WTC11 (cell line): ENCODE data around the gene RABGEF1. TPM values are rescaled to one million over a fixed set of nuclear protein-coding genes. Genes with fewer than 3 reads are reported as not detected.

Source experiments
- ATAC-seq: fragments of 200-7000 bp; cut with Tn5 transposase; 2 replicates; pipeline ENCODE4 v1.10.0; 2021; ENCODE audit warnings: mild to moderate bottlenecking, moderate library complexity
- CTCF ChIA-PET: fragments of 300-600 bp; sonication (Branson Sonifier 250); formaldehyde crosslinking; loops from one replicate; lab custom pipeline; 2021; ENCODE audit warnings: antibody characterized with exemption; lab: Charles Lee
- POLR2A ChIA-PET: fragments of 350-600 bp; sonication (Branson Sonifier 250); formaldehyde crosslinking; loops from one replicate; lab custom pipeline; 2021; ENCODE audit warnings: antibody characterized with exemption; lab: Charles Lee
- DNase-seq: peaks from one replicate; pipeline ENCODE4 v3.0.0; 2021; ENCODE audit warnings: low spot score
- H3K27ac Mint-ChIP-seq: 2 replicates; pipeline ENCODE4 v1.8.0; 2021; ENCODE audit warnings: mixed read lengths
- H3K27me3 Mint-ChIP-seq: 2 replicates; pipeline ENCODE4 v1.8.0; 2021; ENCODE audit warnings: low read depth, mild to moderate bottlenecking, moderate library complexity, mixed read lengths
- H3K36me3 Mint-ChIP-seq: 2 replicates; pipeline ENCODE4 v1.8.0; 2021; ENCODE audit warnings: mixed read lengths
- H3K4me1 Mint-ChIP-seq: 2 replicates; pipeline ENCODE4 v1.8.0; 2022; ENCODE audit warnings: mixed read lengths
- H3K4me3 Mint-ChIP-seq: 2 replicates; pipeline ENCODE4 v1.8.0; 2021; ENCODE audit warnings: mild to moderate bottlenecking, moderate library complexity, mixed read lengths
- H3K9me3 Mint-ChIP-seq: 2 replicates; pipeline ENCODE4 v1.8.0; 2021; ENCODE audit warnings: mixed read lengths
- CREB1 ChIP-seq: sonication (generic); formaldehyde crosslinking; IDR thresholded peaks from 2 replicates; pipeline ENCODE4 v1.8.0; 2023; ENCODE audit warnings: mild to moderate bottlenecking, missing genetic modification reagents
- NFATC4 ChIP-seq: fragments of 250-450 bp; sonication (Bioruptor Pico); IDR thresholded peaks from 2 replicates; pipeline ENCODE4 v1.9.0; 2021; ENCODE audit warnings: mild to moderate bottlenecking
- NR1H2 ChIP-seq: sonication (generic); formaldehyde crosslinking; IDR thresholded peaks from 2 replicates; pipeline ENCODE4 v1.9.0; 2021; ENCODE audit warnings: mild to moderate bottlenecking, moderate library complexity, missing genetic modification reagents
- SMAD3 ChIP-seq: sonication (generic); formaldehyde crosslinking; IDR thresholded peaks from 2 replicates; pipeline ENCODE4 v1.8.0; 2022; ENCODE audit warnings: missing genetic modification reagents, mild to moderate bottlenecking, borderline replicate concordance
- SMAD4 ChIP-seq: sonication (generic); formaldehyde crosslinking; IDR thresholded peaks from 2 replicates; pipeline ENCODE4 v1.8.0; 2022; ENCODE audit warnings: mild to moderate bottlenecking, missing genetic modification reagents
- ZBTB21 ChIP-seq: sonication (generic); formaldehyde crosslinking; IDR thresholded peaks from 2 replicates; pipeline ENCODE4 v1.8.1; 2023; ENCODE audit warnings: mild to moderate bottlenecking, missing genetic modification reagents, borderline replicate concordance
- ZNF138 ChIP-seq: sonication (generic); formaldehyde crosslinking; conservative IDR thresholded peaks from 2 replicates; pipeline ENCODE4 v1.8.1; 2022; ENCODE audit warnings: mild to moderate bottlenecking, moderate library complexity, missing genetic modification reagents
- total RNA-seq: library from RNA; stranded (reverse); gene quantifications from 3 replicates; pipeline ENCODE4 v1.2.3, GENCODE V29; 2021
- TF ChIP-seq, protein P1 (sequence below): fragments of 250-450 bp; sonication (Bioruptor Pico); IDR thresholded peaks from 2 replicates; pipeline ENCODE4 v1.9.0; 2021; ENCODE audit warnings: moderate library complexity, mild to moderate bottlenecking, inconsistent platforms, borderline replicate concordance
- TF ChIP-seq, protein P2 (sequence below): fragments of 250-450 bp; sonication (Bioruptor Pico); IDR thresholded peaks from 2 replicates; pipeline ENCODE4 v1.8.0; 2021; ENCODE audit warnings: mild to moderate bottlenecking
- TF ChIP-seq, protein P3 (sequence below): sonication (generic); formaldehyde crosslinking; IDR thresholded peaks from 2 replicates; pipeline ENCODE4 v1.8.0; 2022; ENCODE audit warnings: mild to moderate bottlenecking, missing genetic modification reagents
- TF ChIP-seq, protein P4 (sequence below): sonication (generic); formaldehyde crosslinking; IDR thresholded peaks from 2 replicates; pipeline ENCODE4 v1.8.1; 2023; ENCODE audit warnings: mild to moderate bottlenecking, missing genetic modification reagents, borderline replicate concordance
- TF ChIP-seq, protein P5 (sequence below): sonication (generic); formaldehyde crosslinking; IDR thresholded peaks from 2 replicates; pipeline ENCODE4 v1.8.0; 2022; ENCODE audit warnings: mild to moderate bottlenecking, missing genetic modification reagents
- TF ChIP-seq, protein P6 (sequence below): sonication (generic); formaldehyde crosslinking; IDR thresholded peaks from 2 replicates; pipeline ENCODE4 v1.8.1; 2022; ENCODE audit warnings: low read depth, missing genetic modification reagents, borderline replicate concordance

Gene RABGEF1
- total RNA-seq, 1 experiment from 2014 or later, result 18.1 TPM

DNA sequence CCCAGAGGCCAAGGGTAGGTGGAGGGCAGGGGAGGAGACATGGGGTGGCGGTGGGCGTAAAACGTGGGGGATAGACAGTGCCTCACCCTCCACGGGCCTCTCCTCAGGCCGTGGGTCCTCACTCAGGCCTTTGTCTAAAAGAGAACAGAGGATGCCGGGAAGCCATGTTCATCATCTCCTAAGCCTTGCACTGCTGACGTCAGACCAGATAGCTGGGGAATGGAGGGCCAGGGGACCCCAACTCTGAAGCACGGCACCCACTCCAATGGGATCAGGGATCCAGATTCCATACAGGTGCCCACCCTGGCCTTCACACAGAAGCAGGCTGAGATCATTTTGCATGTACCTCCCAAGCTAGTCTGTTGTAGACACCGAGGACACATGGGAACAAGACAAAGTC is 97.1 kb downstream of the RABGEF1 start (continued):
- TF ChIP-seq, protein P1, sequence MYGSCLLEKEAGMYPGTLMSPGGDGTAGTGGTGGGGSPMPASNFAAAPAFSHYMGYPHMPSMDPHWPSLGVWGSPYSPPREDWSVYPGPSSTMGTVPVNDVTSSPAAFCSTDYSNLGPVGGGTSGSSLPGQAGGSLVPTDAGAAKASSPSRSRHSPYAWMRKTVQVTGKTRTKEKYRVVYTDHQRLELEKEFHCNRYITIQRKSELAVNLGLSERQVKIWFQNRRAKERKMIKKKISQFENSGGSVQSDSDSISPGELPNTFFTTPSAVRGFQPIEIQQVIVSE (CRISPR knock-in tag), result no peak
- TF ChIP-seq CREB1 (CRISPR knock-in tag) (no peak), ZNF138 (CRISPR knock-in tag) (no peak)
- TF ChIP-seq, protein P2, sequence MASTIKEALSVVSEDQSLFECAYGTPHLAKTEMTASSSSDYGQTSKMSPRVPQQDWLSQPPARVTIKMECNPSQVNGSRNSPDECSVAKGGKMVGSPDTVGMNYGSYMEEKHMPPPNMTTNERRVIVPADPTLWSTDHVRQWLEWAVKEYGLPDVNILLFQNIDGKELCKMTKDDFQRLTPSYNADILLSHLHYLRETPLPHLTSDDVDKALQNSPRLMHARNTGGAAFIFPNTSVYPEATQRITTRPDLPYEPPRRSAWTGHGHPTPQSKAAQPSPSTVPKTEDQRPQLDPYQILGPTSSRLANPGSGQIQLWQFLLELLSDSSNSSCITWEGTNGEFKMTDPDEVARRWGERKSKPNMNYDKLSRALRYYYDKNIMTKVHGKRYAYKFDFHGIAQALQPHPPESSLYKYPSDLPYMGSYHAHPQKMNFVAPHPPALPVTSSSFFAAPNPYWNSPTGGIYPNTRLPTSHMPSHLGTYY (CRISPR knock-in tag), result no peak

DNA sequence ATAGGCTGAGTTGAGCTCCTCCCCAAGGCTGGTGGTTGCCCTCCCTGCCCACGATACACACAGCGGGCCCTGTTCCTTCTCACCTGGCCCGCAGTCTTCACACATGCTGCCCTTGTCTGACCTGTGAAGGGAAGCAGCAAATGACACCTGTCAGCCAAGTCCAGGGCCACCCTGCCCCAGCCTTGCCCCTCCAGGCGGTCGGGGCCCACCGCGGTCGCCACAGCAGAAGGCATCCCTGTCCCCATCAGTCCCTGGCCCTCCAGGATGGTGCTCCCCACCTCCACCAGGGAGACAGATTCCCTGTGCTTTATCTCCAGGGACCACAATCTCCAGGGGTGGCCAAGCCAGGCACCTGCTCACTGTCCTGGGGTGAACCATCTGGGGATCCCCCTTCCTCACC is 99.3 kb downstream of the RABGEF1 start:
- CTCF ChIA-PET, result interaction anchor here (2.1 kb wide), 1 partner anchor 66 kb away, joined by 7 read pairs; no protein-coding TSS in a partner anchor

More for the DNA sequence above, 99.3 kb downstream of the RABGEF1 start:
- ATAC-seq, result no peak
- Mint-ChIP-seq H3K36me3 (no peaks in the 10 kb centered on the region), H3K4me1 (peaks cover 6% of the 10 kb centered on the region), H3K9me3 (0 out of 2 replicates have a peak, but pooled peaks cover 3% of the 10 kb centered on the region), H3K27ac (no peak overlapping the region)
- POLR2A ChIA-PET, result no interaction called here
- TF ChIP-seq ZBTB21 (no peak), SMAD3 (CRISPR knock-in tag) (no peak), NR1H2 (CRISPR knock-in tag) (no peak), NFATC4 (no peak), SMAD4 (CRISPR knock-in tag) (no peak)
- TF ChIP-seq, protein P3, sequence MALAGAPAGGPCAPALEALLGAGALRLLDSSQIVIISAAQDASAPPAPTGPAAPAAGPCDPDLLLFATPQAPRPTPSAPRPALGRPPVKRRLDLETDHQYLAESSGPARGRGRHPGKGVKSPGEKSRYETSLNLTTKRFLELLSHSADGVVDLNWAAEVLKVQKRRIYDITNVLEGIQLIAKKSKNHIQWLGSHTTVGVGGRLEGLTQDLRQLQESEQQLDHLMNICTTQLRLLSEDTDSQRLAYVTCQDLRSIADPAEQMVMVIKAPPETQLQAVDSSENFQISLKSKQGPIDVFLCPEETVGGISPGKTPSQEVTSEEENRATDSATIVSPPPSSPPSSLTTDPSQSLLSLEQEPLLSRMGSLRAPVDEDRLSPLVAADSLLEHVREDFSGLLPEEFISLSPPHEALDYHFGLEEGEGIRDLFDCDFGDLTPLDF (CRISPR knock-in tag), result no peak
- TF ChIP-seq, protein P4, sequence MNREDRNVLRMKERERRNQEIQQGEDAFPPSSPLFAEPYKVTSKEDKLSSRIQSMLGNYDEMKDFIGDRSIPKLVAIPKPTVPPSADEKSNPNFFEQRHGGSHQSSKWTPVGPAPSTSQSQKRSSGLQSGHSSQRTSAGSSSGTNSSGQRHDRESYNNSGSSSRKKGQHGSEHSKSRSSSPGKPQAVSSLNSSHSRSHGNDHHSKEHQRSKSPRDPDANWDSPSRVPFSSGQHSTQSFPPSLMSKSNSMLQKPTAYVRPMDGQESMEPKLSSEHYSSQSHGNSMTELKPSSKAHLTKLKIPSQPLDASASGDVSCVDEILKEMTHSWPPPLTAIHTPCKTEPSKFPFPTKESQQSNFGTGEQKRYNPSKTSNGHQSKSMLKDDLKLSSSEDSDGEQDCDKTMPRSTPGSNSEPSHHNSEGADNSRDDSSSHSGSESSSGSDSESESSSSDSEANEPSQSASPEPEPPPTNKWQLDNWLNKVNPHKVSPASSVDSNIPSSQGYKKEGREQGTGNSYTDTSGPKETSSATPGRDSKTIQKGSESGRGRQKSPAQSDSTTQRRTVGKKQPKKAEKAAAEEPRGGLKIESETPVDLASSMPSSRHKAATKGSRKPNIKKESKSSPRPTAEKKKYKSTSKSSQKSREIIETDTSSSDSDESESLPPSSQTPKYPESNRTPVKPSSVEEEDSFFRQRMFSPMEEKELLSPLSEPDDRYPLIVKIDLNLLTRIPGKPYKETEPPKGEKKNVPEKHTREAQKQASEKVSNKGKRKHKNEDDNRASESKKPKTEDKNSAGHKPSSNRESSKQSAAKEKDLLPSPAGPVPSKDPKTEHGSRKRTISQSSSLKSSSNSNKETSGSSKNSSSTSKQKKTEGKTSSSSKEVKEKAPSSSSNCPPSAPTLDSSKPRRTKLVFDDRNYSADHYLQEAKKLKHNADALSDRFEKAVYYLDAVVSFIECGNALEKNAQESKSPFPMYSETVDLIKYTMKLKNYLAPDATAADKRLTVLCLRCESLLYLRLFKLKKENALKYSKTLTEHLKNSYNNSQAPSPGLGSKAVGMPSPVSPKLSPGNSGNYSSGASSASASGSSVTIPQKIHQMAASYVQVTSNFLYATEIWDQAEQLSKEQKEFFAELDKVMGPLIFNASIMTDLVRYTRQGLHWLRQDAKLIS (CRISPR knock-in tag), result no peak
- TF ChIP-seq, protein P5, sequence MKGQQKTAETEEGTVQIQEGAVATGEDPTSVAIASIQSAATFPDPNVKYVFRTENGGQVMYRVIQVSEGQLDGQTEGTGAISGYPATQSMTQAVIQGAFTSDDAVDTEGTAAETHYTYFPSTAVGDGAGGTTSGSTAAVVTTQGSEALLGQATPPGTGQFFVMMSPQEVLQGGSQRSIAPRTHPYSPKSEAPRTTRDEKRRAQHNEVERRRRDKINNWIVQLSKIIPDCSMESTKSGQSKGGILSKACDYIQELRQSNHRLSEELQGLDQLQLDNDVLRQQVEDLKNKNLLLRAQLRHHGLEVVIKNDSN, result no peak
- TF ChIP-seq, protein P2 (CRISPR knock-in tag), result no peak
- TF ChIP-seq, protein P6, sequence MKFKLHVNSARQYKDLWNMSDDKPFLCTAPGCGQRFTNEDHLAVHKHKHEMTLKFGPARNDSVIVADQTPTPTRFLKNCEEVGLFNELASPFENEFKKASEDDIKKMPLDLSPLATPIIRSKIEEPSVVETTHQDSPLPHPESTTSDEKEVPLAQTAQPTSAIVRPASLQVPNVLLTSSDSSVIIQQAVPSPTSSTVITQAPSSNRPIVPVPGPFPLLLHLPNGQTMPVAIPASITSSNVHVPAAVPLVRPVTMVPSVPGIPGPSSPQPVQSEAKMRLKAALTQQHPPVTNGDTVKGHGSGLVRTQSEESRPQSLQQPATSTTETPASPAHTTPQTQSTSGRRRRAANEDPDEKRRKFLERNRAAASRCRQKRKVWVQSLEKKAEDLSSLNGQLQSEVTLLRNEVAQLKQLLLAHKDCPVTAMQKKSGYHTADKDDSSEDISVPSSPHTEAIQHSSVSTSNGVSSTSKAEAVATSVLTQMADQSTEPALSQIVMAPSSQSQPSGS (CRISPR knock-in tag), result no peak
- TF ChIP-seq, all 79 proteins: peak for 0
- Mint-ChIP-seq H3K4me3 (no peak overlapping the region), H3K27me3 (no peaks in the 10 kb centered on the region)
- DNase-seq, result no peak
